Measurements from ENCODE around the gene LRIF1.

DNA sequence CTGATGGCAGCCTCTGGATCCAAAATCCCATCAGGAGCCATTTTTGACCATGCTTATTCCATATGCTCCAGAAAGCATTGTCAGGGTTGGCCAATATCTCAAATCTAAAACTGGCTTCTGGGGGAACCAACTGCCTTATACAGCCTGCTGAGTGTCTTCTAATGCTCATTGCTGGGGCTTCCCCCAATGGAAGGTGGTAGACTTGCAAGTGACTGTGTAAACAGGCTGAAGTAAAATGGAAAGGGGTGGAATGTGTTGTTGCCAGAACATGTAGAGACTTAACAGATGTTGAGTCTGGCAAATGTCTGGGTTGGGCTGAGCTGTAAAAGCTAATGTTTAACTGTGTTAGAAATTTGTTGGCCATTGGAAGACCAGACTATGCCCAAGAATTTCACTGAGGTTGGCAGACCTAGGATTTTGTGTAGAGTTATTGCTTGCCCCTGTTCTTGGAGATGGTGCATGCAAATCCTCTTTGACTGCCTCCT is 22.7 kb upstream of the LRIF1 start:
- TF ChIP-seq, protein P1, sequence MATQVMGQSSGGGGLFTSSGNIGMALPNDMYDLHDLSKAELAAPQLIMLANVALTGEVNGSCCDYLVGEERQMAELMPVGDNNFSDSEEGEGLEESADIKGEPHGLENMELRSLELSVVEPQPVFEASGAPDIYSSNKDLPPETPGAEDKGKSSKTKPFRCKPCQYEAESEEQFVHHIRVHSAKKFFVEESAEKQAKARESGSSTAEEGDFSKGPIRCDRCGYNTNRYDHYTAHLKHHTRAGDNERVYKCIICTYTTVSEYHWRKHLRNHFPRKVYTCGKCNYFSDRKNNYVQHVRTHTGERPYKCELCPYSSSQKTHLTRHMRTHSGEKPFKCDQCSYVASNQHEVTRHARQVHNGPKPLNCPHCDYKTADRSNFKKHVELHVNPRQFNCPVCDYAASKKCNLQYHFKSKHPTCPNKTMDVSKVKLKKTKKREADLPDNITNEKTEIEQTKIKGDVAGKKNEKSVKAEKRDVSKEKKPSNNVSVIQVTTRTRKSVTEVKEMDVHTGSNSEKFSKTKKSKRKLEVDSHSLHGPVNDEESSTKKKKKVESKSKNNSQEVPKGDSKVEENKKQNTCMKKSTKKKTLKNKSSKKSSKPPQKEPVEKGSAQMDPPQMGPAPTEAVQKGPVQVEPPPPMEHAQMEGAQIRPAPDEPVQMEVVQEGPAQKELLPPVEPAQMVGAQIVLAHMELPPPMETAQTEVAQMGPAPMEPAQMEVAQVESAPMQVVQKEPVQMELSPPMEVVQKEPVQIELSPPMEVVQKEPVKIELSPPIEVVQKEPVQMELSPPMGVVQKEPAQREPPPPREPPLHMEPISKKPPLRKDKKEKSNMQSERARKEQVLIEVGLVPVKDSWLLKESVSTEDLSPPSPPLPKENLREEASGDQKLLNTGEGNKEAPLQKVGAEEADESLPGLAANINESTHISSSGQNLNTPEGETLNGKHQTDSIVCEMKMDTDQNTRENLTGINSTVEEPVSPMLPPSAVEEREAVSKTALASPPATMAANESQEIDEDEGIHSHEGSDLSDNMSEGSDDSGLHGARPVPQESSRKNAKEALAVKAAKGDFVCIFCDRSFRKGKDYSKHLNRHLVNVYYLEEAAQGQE (IDR thresholded peaks at IDR 0.05; ENCODE audit: insufficient read depth in 1 of 2, low read depth in 2 of 2, low read length in 2 of 2): no peak
- TF ChIP-seq POLR2AphosphoS5 (IDR thresholded peaks at IDR 0.05; ENCODE audit: low read depth, low read length) (no peak), SIN3A (IDR thresholded peaks at IDR 0.05; ENCODE audit: borderline replicate concordance, insufficient read depth, low read length) (no peak), FOXP2 (optimal IDR thresholded peaks at IDR 0.05; ENCODE audit: borderline replicate concordance, extremely low read depth, extremely low read length, insufficient read depth) (no peak)

Data from PFSK-1 (cell line).